Gastrocnemius medialis (tissue), 4 donors: ENCODE data around the gene PLXNB3. TPM values are rescaled to one million over a fixed set of nuclear protein-coding genes. Genes with fewer than 3 reads are reported as not detected.
A peak's percentile ranks its signal among the peaks of the same experiment; 100 is the strongest.

Experiments
- ATAC-seq, 2 donors: fragments of 150-250 bp; one replicate each; pipeline ENCODE4 v1.9.1; 2016
- DNase-seq, 2 donors: peaks; one replicate each; pipeline ENCODE4 v3.0.0-alpha.2; 2019
- H3K27ac ChIP-seq, 4 donors: fragments of 200-600 bp; sonication (generic); 1 replicate in 1 of 4; 2 replicates in 3 of 4; pipeline ENCODE4 v1.5.1; 2016 to 2018; ENCODE audit warnings: mild to moderate bottlenecking in 2 of 4, moderate library complexity in 1 of 4
- H3K27me3 ChIP-seq, 3 donors: fragments of 200-600 bp; sonication (generic) in 2 of 3; 1 replicate in 1 of 3; 2 replicates in 2 of 3; pipeline versions ENCODE4 v1.5.1 to v1.6.0; 2016 to 2019; ENCODE audit warnings: mild to moderate bottlenecking in 1 of 3, moderate library complexity in 1 of 3
- H3K36me3 ChIP-seq, 2 donors: fragments of 200-600 bp; sonication (generic) in 1 of 2; one replicate each; pipeline ENCODE4 v1.5.1; 2017 to 2018
- H3K4me1 ChIP-seq, 2 donors: fragments of 200-600 bp; sonication (generic) in 1 of 2; one replicate each; pipeline ENCODE4 v1.5.1; 2016 to 2017; ENCODE audit warnings: mild to moderate bottlenecking in 2 of 2
- H3K4me3 ChIP-seq, 4 donors: fragments of 200-600 bp; sonication (generic) in 3 of 4; 1 replicate in 1 of 4; 2 replicates in 3 of 4; pipeline ENCODE4 v1.5.1; 2016 to 2019; ENCODE audit warnings: mild to moderate bottlenecking in 2 of 4
- H3K9me3 ChIP-seq, 3 donors: fragments of 200-600 bp; sonication (generic) in 2 of 3; 1 replicate in 1 of 3; 2 replicates in 2 of 3; pipeline ENCODE4 v1.5.1; 2016 to 2019
- POLR2A ChIP-seq, 2 donors: fragments of 450-650 bp; IDR thresholded peaks; one replicate each; pipeline ENCODE4 v1.6.1; 2017; ENCODE audit warnings: antibody characterized with exemption in 2 of 2, mild to moderate bottlenecking in 2 of 2, moderate library complexity in 2 of 2
- in situ Hi-C, 4 donors: fragments of 200-750 bp; cut with MboI; loops; one replicate each; pipeline versions ENCODE4 v1.15.0 to v1.8.0; 2017; ENCODE audit warnings: low sequenced_read_pairs in 4 of 4
- intact Hi-C: fragments of 100-400 bp; cut with DNase I; formaldehyde crosslinking; loops from one replicate; pipeline ENCODE4 v1.15.1; 2023; ENCODE audit warnings: low total_unique reads
- total RNA-seq, 4 donors: library from RNA; depleted of rRNA; stranded (reverse); fragments of >200 nt; gene quantifications; one replicate each; pipeline versions ENCODE4 v1.1.0 to v1.2.3, GENCODE V29; 2016
- TF ChIP-seq, protein P1 (sequence below), 5 experiments: fragments of 450-650 bp in 3 of 5; fragments of 200-600 bp in 2 of 5; sonication (generic) in 2 of 5; IDR thresholded peaks in 4 of 5; conservative IDR thresholded peaks in 1 of 5; 1 replicate in 4 of 5; 2 replicates in 1 of 5; pipeline ENCODE4 v1.5.1; 2016 to 2019; ENCODE audit warnings: antibody characterized with exemption in 5 of 5, mild to moderate bottlenecking in 3 of 5, moderate library complexity in 3 of 5

The PLXNB3 gene
- total RNA-seq, 4 donors from 2014 or later = 0.10 to 1.1 (median 0.13) TPM

DNA sequence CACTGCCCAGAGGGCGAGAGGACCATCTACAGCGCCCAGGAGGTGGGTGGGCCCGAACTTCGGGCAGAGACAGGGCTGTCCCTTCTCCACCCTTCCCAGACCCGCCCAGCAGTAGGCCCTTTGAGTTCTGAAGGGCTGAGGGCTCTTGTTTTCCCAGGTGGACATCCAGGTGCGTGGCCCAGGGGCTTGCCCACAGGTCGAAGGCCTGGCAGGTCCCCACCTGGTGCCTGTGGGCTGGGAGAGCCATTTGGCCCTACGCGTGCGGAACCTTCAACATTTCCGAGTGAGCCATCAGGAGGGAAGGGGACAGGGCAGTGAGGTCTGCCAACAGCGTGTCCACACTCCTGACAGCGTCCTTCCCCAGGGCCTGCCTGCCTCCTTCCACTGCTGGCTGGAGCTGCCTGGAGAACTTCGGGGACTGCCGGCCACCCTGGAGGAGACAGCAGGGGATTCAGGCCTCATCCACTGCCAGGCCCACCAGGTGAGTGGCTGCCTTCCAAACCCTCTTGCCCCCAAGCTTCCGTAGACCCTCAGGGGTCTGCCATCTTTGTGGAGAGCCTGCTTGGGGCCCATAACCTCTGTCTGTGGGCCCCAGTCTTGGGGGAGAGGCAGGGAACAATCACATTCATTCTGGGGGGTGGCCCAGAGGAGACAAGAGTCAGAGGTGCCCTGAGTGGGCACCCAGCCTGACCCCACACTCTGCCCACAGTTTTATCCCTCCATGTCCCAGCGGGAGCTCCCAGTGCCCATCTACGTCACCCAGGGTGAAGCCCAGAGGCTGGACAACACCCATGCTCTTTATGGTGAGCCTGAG, 6.8 kb downstream of the PLXNB3 start:
- no peaks in the 10 kb centered on the region for H3K27me3 ChIP-seq
- in situ Hi-C loops = no loop called here
- no peaks in the 10 kb centered on the region for H3K4me1 ChIP-seq
- intact Hi-C loops = no loop called here
- no peak overlapping the region for H3K27ac ChIP-seq
- DNase-seq (no peak), ATAC-seq (no peak)
- H3K36me3 ChIP-seq = no peaks in the 10 kb centered on the region
- TF ChIP-seq POLR2A (IDR thresholded peaks at IDR 0.05) = no peak
- TF ChIP-seq, protein P1, sequence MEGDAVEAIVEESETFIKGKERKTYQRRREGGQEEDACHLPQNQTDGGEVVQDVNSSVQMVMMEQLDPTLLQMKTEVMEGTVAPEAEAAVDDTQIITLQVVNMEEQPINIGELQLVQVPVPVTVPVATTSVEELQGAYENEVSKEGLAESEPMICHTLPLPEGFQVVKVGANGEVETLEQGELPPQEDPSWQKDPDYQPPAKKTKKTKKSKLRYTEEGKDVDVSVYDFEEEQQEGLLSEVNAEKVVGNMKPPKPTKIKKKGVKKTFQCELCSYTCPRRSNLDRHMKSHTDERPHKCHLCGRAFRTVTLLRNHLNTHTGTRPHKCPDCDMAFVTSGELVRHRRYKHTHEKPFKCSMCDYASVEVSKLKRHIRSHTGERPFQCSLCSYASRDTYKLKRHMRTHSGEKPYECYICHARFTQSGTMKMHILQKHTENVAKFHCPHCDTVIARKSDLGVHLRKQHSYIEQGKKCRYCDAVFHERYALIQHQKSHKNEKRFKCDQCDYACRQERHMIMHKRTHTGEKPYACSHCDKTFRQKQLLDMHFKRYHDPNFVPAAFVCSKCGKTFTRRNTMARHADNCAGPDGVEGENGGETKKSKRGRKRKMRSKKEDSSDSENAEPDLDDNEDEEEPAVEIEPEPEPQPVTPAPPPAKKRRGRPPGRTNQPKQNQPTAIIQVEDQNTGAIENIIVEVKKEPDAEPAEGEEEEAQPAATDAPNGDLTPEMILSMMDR (IDR thresholded peaks at IDR 0.05 in 4 of 5, conservative IDR thresholded peaks at IDR 0.05 in 1 of 5) = no peak
- H3K9me3 ChIP-seq = no peaks in the 10 kb centered on the region
- no peak overlapping the region for H3K4me3 ChIP-seq

DNA sequence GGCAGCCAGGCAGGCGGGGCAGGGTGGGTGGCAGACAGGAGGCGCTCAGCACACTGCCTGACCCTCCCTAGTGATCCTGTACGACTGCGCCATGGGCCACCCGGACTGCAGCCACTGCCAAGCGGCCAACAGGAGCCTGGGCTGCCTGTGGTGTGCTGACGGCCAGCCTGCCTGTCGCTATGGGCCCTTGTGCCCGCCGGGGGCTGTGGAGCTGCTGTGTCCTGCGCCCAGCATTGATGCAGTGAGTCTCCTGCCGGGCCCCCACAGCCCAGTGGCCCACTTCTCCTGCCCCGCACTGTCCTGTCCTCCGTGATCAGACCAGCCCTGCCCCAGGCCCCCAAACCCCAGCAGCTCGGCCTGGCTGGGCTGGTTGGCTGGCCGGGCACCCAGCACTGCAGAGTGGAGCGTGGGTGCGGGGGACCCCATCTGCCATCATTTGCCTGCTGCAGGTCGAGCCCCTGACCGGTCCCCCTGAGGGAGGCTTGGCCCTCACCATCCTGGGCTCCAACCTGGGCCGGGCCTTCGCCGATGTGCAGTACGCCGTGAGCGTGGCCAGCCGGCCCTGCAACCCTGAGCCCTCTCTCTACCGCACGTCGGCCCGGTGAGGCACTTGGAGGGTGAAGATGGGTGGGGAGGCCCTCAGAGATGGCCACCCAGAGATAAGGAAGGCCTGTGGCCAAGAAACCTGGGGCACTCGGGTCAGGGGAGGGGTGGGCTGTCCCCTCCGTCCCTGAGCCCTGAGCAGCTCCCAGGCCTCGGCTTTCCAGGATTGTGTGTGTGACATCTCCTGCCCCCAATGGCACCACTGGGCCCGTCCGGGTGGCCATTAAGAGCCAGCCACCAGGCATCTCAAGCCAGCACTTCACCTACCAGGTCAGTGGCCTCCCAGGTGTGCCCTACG, 7.6 kb downstream of the PLXNB3 start:
- ATAC-seq = no peak
- in situ Hi-C loops = no loop called here
- Histone ChIP-seq H3K9me3 (no peaks in the 10 kb centered on the region), H3K4me3 (no peak overlapping the region), H3K36me3 (no peaks in the 10 kb centered on the region), H3K27ac (no peak overlapping the region), H3K4me1 (no peaks in the 10 kb centered on the region), H3K27me3 (no peaks in the 10 kb centered on the region)
- TF ChIP-seq POLR2A (IDR thresholded peaks at IDR 0.05) = no peak
- TF ChIP-seq, protein P1 (IDR thresholded peaks at IDR 0.05 in 4 of 5, conservative IDR thresholded peaks at IDR 0.05 in 1 of 5) = no peak
- DNase-seq = peak in 1 of 2 donors; percentile 1
- intact Hi-C loops = no loop called here

DNA sequence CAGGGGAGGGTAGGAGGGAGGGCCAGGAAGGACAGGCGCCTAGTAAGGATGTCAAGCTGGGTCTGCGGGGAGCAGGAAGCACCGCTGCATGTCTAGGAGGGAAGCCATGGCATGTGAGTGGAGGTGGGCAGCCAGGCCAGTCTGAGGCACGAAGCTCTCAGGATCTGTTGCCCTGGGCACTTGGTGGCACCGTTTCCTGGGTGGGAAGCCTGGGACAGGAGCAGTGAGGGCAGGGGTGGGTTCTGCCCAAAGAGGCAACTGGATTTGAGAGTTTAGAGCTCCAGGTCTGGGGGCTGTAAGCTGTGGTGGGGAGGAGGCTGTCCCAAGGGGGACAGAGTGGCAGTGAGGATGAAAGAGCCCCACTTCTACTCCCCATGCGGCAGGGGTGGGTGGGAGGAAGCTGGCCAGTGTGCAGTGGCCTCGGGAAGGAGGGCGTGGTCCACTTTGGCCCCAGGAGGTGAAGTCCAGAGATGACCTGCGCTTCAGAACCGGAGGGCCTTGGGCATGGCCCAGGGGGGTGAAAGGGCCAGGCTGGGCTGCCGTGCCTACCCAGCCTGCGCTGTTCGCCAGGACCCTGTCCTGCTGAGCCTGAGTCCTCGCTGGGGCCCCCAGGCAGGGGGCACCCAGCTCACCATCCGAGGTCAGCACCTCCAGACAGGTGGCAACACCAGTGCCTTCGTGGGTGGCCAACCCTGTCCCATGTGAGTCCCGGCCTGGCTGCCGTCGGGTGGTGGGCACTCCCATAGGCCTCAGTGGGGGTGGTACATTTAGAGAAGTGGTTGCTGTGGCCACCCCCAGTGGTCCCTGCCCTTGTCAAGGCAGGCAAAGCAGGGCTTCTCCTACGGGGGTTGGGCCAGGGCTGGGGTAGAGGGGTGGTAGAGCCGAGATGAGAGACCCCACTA, 8.5 kb downstream of the PLXNB3 start:
- in situ Hi-C loops = no loop called here
- Histone ChIP-seq H3K27me3 (no peaks in the 10 kb centered on the region), H3K4me1 (no peaks in the 10 kb centered on the region), H3K27ac (no peak overlapping the region), H3K9me3 (no peaks in the 10 kb centered on the region), H3K36me3 (no peaks in the 10 kb centered on the region), H3K4me3 (no peak overlapping the region)
- intact Hi-C loops = no loop called here
- DNase-seq = peak in 1 of 2 donors; percentile 2
- ATAC-seq = no peak
- TF ChIP-seq, protein P1 (IDR thresholded peaks at IDR 0.05 in 4 of 5, conservative IDR thresholded peaks at IDR 0.05 in 1 of 5) = no peak
- TF ChIP-seq POLR2A (IDR thresholded peaks at IDR 0.05) = no peak

GRCh38 chrX:153773218-153773611, 9.2 kb downstream of the PLXNB3 start:
- intact Hi-C loops = no loop called here
- Histone ChIP-seq H3K4me1 (no peaks in the 10 kb centered on the region), H3K9me3 (no peaks in the 10 kb centered on the region), H3K36me3 (no peaks in the 10 kb centered on the region), H3K4me3 (no peak overlapping the region), H3K27ac (no peak overlapping the region), H3K27me3 (no peaks in the 10 kb centered on the region)
- DNase-seq (no peak), ATAC-seq (no peak)
- no peak for TF ChIP-seq POLR2A (IDR thresholded peaks at IDR 0.05)
- TF ChIP-seq, protein P1 (IDR thresholded peaks at IDR 0.05 in 4 of 5, conservative IDR thresholded peaks at IDR 0.05 in 1 of 5) = no peak
- in situ Hi-C loops = no loop called here
